ENCODE results near the gene XIRP1. TPM values are rescaled to one million over a fixed set of nuclear protein-coding genes. Genes with fewer than 3 reads are reported as not detected.

The XIRP1 gene
- total and polyA plus RNA-seq, 4 donors, result 0.08 to 0.81 (median 0.52) TPM

GRCh38 chr3:39140341-39140971 lies 51.9 kb downstream of the XIRP1 start:
- Histone ChIP-seq H3K36me3 (ENCODE audit: control insufficient read depth in 4 of 4, insufficient read depth in 4 of 4, low read length in 4 of 4) (peaks cover 14 to 61% (median 15%) of the 10 kb centered on the region in 4 donors), H3K4me1 (ENCODE audit: control insufficient read depth in 5 of 5, insufficient read depth in 5 of 5, low read length in 5 of 5) (peaks cover 4 to 51% (median 15%) of the 10 kb centered on the region in 5 donors), H3K27ac (ENCODE audit: low read depth in 1 of 2, low read length in 1 of 2) (peak overlapping the region in 1 of 2 donors; percentile 67), H3K4me3 (no peak overlapping the region), H3K9ac (ENCODE audit: insufficient read depth in 1 of 2, low read length in 2 of 2) (no peak overlapping the region), H3K9me3 (ENCODE audit: control insufficient read depth in 4 of 4, insufficient read depth in 3 of 4, low read length in 3 of 4) (no peaks in the 10 kb centered on the region), H3K27me3 (ENCODE audit: control insufficient read depth in 3 of 3, insufficient read depth in 3 of 3, low read length in 2 of 3) (no peaks in the 10 kb centered on the region)
- TF ChIP-seq CTCF (IDR thresholded peaks at IDR 0.05; ENCODE audit: control extremely low read depth, extremely low read depth), result no peak
- ATAC-seq (ENCODE audit: insufficient read depth, low FRiP score) (no peak), DNase-seq (no peak)
- 95 to 96% methylated on average over 2 of the region's 2 CpGs for WGBS, 2 donors

- 55 to 77% methylated on average over 2 of the region's 2 CpGs for WGBS, 2 donors
- peak overlapping the region in 1 of 2 donors; percentile 34 for H3K27ac ChIP-seq (ENCODE audit: low read depth in 1 of 2, low read length in 1 of 2)
- peaks cover 8 to 53% (median 13%) of the 10 kb centered on the region in 4 donors for H3K36me3 ChIP-seq (ENCODE audit: control insufficient read depth in 4 of 4, insufficient read depth in 4 of 4, low read length in 4 of 4)
These were observed 53.0 kb downstream of the XIRP1 start for GRCh38 chr3:39139442-39139841.

GRCh38 chr3:39138804-39139415 lies 53.5 kb downstream of the XIRP1 start:
- H3K36me3 ChIP-seq (ENCODE audit: control insufficient read depth in 4 of 4, insufficient read depth in 4 of 4, low read length in 4 of 4), result peaks cover 7 to 48% (median 9%) of the 10 kb centered on the region in 4 donors
- H3K9ac ChIP-seq (ENCODE audit: insufficient read depth in 1 of 2, low read length in 2 of 2), result no peak overlapping the region
- DNase-seq (peak; percentile 45 to 58 (median 47)), ATAC-seq (ENCODE audit: insufficient read depth, low FRiP score) (no peak)
- peak overlapping the region in 1 of 2 donors; percentile 6 for H3K27ac ChIP-seq (ENCODE audit: low read depth in 1 of 2, low read length in 1 of 2)
- H3K9me3 ChIP-seq (ENCODE audit: control insufficient read depth in 4 of 4, insufficient read depth in 3 of 4, low read length in 3 of 4), result no peaks in the 10 kb centered on the region
- no peaks in the 10 kb centered on the region for H3K27me3 ChIP-seq (ENCODE audit: control insufficient read depth in 3 of 3, insufficient read depth in 3 of 3, low read length in 2 of 3)
- no peak overlapping the region for H3K4me3 ChIP-seq
- 73 to 88% methylated on average over 7 of the region's 7 CpGs for WGBS, 2 donors
- H3K4me1 ChIP-seq (ENCODE audit: control insufficient read depth in 5 of 5, insufficient read depth in 5 of 5, low read length in 5 of 5), result peaks cover 4 to 59% (median 15%) of the 10 kb centered on the region in 5 donors
- no peak for TF ChIP-seq CTCF (IDR thresholded peaks at IDR 0.05; ENCODE audit: control extremely low read depth, extremely low read depth)

More at GRCh38 chr3:39139442-39139841, 53.0 kb downstream of the XIRP1 start:
- ATAC-seq (ENCODE audit: insufficient read depth, low FRiP score) (no peak), DNase-seq (no peak)
- H3K27me3 ChIP-seq (ENCODE audit: control insufficient read depth in 3 of 3, insufficient read depth in 3 of 3, low read length in 2 of 3), result no peaks in the 10 kb centered on the region
- peaks cover 4 to 54% (median 15%) of the 10 kb centered on the region in 5 donors for H3K4me1 ChIP-seq (ENCODE audit: control insufficient read depth in 5 of 5, insufficient read depth in 5 of 5, low read length in 5 of 5)
- H3K9me3 ChIP-seq (ENCODE audit: control insufficient read depth in 4 of 4, insufficient read depth in 3 of 4, low read length in 3 of 4), result no peaks in the 10 kb centered on the region
- TF ChIP-seq CTCF (IDR thresholded peaks at IDR 0.05; ENCODE audit: control extremely low read depth, extremely low read depth), result no peak
- no peak overlapping the region for H3K4me3 ChIP-seq
- peak overlapping the region in 1 of 2 donors; percentile 21 for H3K9ac ChIP-seq (ENCODE audit: insufficient read depth in 1 of 2, low read length in 2 of 2)
